GM19240 (cell line): ENCODE measurements around the gene CT47C1.

Experiments used
- DNase-seq: peaks from one replicate; pipeline ENCODE4 v3.0.0; 2011; ENCODE audit warnings: low spot score; ENCODE audit not compliant: insufficient read length

Gene CT47C1

DNA sequence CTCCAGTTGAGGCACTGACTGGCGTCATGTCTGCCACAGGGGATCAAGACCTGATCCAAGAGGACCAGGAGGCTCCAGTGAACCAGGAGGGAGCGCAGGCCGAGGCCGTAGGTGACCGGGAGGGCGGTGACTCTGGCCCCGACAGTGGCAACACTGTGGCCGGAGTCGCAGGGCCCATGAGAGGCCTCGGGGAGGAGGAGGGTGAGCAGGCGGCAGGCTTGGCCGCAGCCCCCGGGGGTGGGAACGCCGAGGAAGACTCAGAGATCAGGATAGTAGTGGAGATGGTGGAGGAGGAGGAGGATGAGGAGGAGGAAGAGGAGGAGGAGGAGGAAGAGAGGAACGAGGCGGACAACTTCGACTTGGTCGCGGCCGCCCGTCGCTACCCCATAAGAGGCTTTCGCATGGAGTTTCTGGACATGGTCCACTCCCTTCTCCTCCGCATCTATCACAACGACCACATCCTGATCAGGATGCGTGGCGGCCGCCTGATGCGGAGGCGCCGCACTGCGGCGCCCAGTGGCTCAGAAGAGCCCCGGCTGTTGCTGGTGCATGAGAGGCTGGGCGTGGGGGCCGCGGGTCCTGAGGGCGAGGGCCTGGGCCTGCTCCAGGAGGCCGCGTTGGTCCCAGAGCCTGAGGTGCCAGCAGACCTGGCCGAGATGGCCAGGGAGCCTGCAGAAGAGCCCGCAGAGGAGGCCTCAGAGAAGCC is 560 bp downstream of the CT47C1 start:
- no peak for DNase-seq

DNA sequence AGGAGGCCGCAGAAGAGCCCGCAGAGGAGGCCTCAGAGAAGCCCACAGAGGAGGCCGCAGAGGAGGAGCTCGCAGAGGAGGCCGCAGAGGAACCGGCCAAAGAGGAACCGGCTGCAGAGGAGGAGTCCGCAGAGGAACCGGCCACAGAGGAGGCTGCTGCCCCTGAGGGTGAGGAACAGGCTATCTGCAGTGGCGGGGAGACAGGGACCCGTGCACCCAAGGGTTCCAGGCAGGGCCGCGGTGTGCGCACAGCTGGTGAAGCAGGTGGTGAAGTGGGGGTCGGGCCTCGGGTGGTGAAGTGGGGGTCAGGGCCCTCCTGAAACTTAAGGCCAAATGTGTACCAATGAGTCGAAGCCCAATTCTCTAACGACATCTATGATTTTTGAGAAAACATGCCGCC is 1.1 kb downstream of the CT47C1 start:
- no peak for DNase-seq

DNA sequence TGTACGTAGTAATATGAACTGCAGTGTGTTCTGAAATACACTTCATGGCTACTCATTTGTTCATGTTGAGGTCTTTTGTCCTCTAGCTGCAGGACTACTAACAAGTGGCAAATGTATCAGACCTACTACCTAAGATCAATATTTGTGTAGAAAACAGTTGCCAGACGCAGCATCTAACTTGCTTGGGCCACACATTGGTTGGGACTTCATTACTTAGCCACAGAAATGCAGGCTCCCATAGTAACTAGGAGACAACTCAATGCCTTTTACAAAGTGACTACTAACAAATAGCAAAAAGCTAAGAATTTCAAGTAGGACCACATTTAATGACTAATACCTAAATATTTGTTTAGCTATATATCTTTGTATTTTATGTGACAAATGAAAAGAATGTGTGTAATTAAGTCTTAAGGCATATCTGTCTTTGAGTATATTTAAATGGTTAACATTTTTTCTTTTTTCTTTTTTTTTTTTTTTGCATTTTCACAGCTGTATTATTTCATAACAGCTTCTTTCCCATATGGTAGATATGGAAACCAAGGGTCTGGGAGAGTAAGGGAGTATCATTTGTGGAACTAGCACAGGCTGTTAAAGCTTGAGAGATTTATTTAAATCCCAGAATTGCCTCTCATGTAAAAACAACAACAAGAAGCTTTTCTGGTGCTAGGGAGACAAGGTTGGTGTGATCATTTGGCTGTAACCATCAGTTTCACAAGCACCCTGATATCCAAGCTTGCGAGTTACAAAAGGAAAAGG is 2.7 kb downstream of the CT47C1 start:
- DNase-seq = no peak

DNA sequence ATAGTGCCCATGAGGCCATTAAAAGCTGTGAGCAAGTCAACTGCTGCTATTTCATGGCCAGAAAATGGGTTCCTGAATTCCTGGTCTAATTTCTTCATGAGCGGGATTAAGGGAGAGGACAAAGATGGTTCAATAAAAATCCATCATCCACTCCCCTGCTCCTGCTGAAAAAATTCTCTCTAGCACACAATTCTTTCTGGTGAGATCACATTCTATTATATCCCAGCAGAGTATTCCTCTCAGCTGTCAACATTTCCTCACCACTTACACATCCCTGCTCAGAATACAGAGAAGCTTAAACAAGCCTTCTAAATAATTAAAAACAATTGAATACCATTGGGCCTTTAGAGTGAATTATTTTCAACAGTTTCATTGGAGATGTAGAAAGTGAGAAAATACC is 9.5 kb downstream of the CT47C1 start:
- DNase-seq = no peak

DNA sequence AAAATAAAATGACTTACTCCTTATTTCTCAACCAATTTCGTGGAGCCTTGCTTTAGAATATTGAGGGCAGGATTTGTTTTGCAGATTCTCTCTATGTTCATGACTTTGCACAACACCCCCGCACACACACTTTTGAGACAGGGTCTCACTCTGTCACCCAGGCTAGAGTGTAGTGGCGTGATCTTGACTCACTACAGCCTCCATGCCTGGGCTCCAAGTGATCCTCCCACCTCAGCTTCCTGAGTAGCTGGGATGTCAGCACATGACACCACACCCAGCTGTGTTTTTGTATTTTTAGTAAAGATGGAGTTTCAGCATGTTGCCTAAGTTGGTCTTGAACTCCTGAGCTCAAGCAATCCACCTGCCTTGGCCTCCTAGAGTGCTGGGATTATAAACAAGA is 12.0 kb downstream of the CT47C1 start:
- DNase-seq = no peak

DNA sequence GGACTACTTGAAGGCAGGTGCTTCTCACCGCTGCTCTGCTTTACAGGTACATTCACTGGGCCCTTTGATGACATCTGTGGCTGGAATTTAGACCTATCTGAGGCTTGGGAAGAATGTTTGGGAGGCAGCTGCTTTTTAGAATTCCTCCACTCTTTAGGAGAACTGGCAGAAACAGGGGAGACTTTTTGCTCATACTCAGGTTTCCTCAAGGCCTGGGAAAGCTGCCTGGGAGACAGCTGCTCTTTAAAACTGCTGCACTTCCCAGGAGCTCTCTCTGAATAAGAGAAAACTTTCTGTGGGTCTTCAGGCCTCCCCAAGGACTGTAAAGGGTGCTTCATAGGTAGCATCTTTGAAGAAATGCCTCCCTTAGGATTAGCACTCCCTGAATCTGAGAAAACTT is 14.3 kb downstream of the CT47C1 start:
- DNase-seq = no peak

DNA sequence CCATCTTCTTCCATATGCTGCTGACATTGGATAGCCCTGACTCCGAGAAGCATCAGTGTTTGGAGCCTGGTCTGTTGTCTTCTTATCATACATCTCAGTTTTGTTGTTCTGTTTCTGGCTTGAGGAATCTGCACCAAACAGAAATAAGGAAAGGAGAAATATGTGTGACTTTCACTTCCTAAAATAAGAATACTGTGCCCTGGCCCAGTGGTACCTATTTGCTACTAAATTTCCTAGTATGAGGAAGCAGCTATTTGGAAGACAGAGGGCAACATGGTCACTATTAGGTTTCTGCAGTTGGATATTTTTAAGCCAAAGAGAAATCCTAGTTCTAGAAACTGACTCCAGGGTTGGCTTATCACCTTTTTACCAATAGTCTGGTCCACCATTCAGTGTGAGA is 16.8 kb downstream of the CT47C1 start:
- DNase-seq = no peak

DNA sequence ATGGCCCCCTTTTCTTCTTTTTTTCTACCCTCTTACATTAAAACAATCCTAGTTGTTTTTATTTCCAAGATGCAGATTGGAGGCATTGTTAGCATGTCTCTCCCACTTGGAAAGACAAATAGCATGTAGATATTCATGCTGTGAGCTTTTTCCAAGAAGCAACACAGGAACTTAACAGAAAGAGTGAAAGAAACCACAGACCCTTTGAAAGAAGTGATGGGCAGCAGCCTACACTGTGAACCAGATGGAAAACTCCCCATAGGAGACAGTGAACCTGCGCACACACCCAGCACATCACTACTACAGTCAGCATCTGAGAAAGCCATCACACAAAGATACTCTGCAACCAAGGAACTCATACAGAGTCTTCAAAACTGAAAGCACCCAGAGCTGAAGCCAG is 17.8 kb downstream of the CT47C1 start:
- no peak for DNase-seq

DNA sequence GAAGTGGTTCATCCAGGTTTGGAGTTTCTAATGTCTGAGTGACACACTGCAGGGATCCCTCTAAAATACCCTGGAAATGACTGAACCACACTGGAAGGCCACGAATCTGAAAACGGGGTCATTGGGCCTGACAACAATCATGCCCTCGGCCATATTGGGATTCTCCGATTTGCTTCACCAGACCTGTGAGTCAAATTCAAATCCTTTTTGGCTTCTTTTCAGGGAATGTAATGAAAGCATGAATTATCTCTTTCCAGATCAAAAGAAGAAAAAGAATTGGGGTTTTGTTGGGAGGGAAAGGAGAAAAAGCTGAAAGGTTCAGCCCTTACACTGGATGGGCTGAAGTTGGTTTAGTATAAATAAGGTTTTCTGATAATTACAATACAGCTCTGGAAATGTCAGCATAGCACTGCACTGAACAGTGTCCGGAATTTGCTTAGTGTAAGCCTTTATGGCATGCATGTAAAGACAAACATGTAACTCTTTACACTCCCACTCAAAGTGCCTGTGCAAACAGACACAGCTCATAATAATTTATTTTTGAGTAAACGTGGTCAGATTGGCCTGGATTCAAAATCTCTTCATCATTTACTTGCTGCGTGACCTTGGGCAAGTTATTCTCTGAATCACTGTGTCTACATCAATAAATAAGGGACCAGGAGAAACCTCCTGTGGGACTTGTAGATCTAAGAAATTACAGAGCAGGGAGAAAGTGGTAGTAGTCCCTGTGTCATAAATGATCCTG is 21.4 kb downstream of the CT47C1 start:
- no peak for DNase-seq

DNA sequence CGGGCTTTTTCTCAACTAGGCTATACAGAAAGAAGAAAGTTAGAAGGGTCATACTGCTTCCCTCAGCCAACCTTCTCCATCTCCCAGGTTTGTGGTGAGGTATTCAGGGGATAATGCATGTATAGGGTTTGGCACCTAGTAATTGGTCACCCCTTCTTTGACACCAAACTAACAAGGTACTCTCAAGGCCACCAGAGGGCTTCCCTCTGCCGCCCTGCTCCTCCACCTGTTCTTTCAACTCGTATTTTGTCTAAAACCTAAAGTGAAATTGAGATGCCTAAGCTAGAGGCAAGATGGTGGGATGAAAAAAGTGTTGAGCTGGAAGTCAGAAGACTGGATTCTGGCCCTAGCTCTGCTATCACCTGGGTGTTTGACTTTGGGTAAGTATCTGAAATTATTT is 22.0 kb downstream of the CT47C1 start:
- DNase-seq = no peak

DNA sequence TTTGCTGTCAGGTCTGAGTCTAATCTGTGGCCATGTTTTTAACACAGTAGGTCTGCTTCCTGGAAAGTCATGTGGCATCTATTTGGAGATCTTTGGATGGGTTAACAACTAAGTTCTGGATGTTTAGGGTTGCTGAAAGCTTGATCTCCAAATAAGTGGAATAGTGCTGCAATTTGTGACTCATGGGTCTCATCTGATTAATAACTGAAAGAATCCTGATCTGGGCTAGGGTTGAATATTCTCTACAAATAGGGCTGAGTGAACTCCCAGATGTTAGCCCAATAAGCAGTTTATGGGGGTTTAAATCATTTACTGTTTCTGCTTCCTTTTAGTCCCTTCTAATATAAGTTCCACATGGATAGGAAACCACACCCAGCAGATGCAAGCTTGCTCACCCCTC is 23.1 kb downstream of the CT47C1 start:
- no peak for DNase-seq

DNA sequence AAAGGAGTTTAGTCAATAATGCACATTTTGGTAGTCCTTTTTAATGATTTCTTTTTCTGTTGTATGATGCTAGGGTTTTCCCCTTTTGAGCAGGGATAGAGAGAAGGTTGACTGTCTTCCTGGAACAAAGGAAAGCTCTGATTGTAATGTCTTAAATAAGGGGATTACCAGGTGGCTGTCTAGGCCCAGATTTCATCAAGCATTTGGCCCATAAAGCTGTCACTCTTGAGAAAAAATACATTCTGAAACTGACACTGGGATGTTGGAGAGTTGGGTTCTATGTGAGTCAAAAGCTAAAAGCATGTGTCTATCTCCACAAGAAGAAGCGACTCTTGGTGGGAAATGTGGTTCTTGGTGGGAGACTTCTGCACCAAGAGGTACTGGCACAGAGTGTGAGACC is 28.4 kb downstream of the CT47C1 start:
- no peak for DNase-seq

DNA sequence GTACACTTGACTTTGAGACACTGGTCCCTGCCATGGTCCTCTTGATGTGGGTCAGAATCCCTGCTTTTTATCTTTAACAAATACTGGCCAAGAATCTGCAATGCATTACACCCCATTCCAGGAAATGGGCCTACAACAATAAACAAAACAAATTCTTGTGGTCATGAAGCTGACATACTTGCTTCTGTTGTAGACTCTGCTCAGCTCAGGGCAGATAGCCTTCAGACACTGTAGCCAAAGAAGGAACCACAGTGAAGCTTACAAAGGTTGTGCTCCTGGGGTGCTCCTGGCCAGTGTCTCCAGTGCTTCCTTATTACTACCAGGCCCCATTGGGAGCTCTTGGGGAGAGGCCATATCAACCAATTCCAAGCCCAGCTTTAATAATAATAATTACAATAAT is 33.0 kb downstream of the CT47C1 start:
- no peak for DNase-seq

DNA sequence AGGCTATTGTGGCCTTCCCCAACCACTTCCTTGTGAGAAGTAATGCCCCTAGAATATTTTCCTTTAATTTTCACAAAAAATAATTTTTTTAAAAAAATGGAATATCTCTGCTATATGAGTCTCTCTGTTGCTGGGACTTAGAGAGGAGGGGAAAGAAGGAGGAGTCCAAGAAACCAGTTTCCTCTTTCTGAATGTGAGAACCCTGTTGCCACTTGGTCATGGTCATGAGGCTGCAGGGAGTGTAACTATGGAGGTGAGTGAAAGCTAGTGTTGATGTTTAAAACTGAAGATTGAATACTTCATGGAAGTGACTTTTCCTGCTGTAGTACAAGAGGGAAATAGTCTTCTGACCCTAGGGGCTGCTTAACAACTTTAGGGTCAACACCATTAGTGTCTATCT is 34.4 kb downstream of the CT47C1 start:
- DNase-seq = no peak

DNA sequence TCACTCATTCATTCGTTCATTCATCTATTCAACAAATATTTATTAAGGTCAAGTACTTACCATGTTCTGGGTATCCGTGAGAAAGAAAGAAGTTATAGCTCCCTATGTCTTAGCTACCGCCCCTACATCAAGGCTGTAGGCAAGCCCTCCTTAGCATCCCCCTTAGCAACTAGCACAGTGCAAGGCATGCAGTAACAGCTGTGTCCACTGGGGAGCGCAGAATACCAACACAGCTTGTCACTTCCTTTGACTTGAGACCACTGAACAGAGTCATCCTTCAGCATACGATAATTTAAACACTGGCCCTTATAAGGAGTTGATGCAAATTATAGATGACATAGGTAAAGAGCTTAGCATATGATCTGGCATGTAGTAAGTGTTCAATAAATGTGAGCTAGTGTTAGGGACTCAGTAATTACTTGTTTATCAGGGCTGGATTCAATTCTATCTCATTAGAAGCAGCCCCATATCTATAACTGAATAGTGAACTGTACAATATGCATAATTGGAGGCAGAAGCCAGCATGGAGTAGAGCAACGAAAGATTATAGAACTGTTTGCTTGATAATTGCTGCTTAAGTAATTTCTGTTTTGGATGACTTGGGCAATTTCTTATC is 46.1 kb downstream of the CT47C1 start:
- peak; percentile 22 for DNase-seq

DNA sequence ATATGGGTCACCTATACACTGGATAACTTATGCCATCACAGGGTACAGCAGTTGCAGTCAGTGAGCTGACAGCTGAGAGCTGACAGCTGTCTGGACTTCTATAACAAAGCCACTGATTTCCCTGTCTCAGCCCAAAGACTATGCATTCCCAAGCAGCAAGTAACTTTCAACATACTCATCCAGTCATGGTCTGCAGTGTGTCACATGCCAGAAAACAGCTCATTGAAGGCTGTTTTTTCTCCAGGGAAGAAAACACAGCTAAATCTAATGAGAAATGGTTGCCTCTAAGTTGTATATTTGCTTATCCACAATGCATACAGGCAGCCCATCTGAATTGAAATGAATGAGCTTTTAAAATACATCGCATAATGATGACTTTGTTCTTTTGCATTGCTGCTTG is 48.5 kb downstream of the CT47C1 start:
- no peak for DNase-seq
